DND-41 (cell line): ENCODE data around the gene BCL11B.

Source experiments
- ATAC-seq: fragments of 200-7000 bp; cut with Tn5 transposase; 3 replicates; pipeline ENCODE4 v1.9.1; 2021; ENCODE audit warnings: low read depth; ENCODE audit not compliant: insufficient read depth
- DNase-seq: peaks from one replicate; pipeline ENCODE4 v3.0.0-alpha.2; 2020
- H2AFZ ChIP-seq: 2 replicates; pipeline ENCODE4 v1.6.0; 2012; ENCODE audit warnings: low read depth, low read length
- H3K27ac ChIP-seq: 2 replicates; pipeline ENCODE4 v1.5.1; 2012; ENCODE audit warnings: low read length, inconsistent platforms
- H3K27me3 ChIP-seq: fragments of 200-600 bp; sonication (generic); 2 replicates; pipeline ENCODE4 v1.6.0; 2012; ENCODE audit warnings: low read length, mild to moderate bottlenecking, inconsistent platforms; ENCODE audit not compliant: insufficient read depth, poor library complexity
- H3K36me3 ChIP-seq: 2 replicates; pipeline ENCODE4 v1.5.1; 2012; ENCODE audit warnings: low read length, inconsistent platforms; ENCODE audit not compliant: insufficient read depth
- H3K4me1 ChIP-seq: 2 replicates; pipeline ENCODE4 v1.5.1; 2012; ENCODE audit warnings: mild to moderate bottlenecking, low read length; ENCODE audit not compliant: insufficient read depth
- H3K4me2 ChIP-seq: 2 replicates; pipeline ENCODE4 v1.6.0; 2012; ENCODE audit warnings: mild to moderate bottlenecking, moderate library complexity, low read length, inconsistent platforms; ENCODE audit not compliant: insufficient read depth
- H3K4me3 ChIP-seq, 2 experiments: fragments of 200-600 bp in 1 of 2; shearing (Covaris generic) in 1 of 2; 2 replicates each; pipeline ENCODE4 v1.5.1; 2012 to 2016; ENCODE audit warnings: inconsistent platforms in 2 of 2, low read length in 2 of 2, mild to moderate bottlenecking in 2 of 2, low read depth in 1 of 2, moderate library complexity in 1 of 2
- H3K79me2 ChIP-seq: 2 replicates; pipeline ENCODE4 v1.6.0; 2012; ENCODE audit warnings: low read length, inconsistent platforms; ENCODE audit not compliant: insufficient read depth
- H3K9ac ChIP-seq: 2 replicates; pipeline ENCODE4 v1.6.0; 2012; ENCODE audit warnings: low read depth, mild to moderate bottlenecking, inconsistent platforms, low read length, moderate library complexity
- H3K9me3 ChIP-seq: 2 replicates; pipeline ENCODE4 v1.5.1; 2012; ENCODE audit warnings: low read length, moderate library complexity, mild to moderate bottlenecking, inconsistent platforms; ENCODE audit not compliant: insufficient read depth, severe bottlenecking
- H4K20me1 ChIP-seq: 2 replicates; pipeline ENCODE4 v1.6.0; 2012; ENCODE audit warnings: low read length; ENCODE audit not compliant: insufficient read depth
- EZH2 ChIP-seq: IDR thresholded peaks from 3 replicates; pipeline ENCODE4 v1.6.1; 2012; ENCODE audit warnings: borderline replicate concordance, low read depth, mild to moderate bottlenecking, moderate library complexity, low read length, inconsistent platforms; ENCODE audit not compliant: severe bottlenecking
- TF ChIP-seq, protein P1 (sequence below): IDR thresholded peaks from 2 replicates; pipeline ENCODE4 v1.5.1; 2012; ENCODE audit warnings: borderline replicate concordance, low read length, moderate library complexity, mild to moderate bottlenecking; ENCODE audit not compliant: poor library complexity, severe bottlenecking; ENCODE audit errors: extremely low read depth

Gene BCL11B

DNA sequence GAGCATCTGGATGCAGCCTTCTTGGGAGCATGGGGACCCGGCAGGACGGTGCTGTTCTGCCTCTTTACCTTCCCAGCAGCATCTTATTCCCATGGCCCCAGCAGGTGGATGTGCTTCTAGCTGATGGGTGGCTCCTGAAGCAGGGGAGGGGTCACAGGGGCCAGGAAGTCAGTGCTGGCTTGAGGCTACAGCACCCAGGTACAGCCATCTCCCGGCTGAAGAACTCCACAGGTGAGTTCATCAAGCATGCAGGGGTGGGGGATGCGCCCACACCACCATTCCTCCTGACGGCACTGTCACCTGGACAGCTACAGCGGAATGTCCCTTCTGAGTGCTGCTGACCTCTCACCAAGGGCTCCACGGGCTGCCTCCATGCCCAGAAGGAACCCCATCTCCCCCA, 57.3 kb downstream of the BCL11B start:
- ATAC-seq (no peak), DNase-seq (no peak)
- Histone ChIP-seq H3K36me3 (peaks cover 80% of the 10 kb centered on the region), H3K27ac (no peak overlapping the region), H3K27me3 (no peaks in the 10 kb centered on the region), H3K79me2 (peaks cover 99% of the 10 kb centered on the region), H4K20me1 (peaks cover 93% of the 10 kb centered on the region), H2AFZ (no peak overlapping the region), H3K9me3 (no peaks in the 10 kb centered on the region), H3K4me2 (no peak overlapping the region), H3K4me1 (no peaks in the 10 kb centered on the region; the same call in 1 of the 2 replicates), H3K4me3 (no peak overlapping the region), H3K9ac (no peak overlapping the region)
- TF ChIP-seq, protein P1, sequence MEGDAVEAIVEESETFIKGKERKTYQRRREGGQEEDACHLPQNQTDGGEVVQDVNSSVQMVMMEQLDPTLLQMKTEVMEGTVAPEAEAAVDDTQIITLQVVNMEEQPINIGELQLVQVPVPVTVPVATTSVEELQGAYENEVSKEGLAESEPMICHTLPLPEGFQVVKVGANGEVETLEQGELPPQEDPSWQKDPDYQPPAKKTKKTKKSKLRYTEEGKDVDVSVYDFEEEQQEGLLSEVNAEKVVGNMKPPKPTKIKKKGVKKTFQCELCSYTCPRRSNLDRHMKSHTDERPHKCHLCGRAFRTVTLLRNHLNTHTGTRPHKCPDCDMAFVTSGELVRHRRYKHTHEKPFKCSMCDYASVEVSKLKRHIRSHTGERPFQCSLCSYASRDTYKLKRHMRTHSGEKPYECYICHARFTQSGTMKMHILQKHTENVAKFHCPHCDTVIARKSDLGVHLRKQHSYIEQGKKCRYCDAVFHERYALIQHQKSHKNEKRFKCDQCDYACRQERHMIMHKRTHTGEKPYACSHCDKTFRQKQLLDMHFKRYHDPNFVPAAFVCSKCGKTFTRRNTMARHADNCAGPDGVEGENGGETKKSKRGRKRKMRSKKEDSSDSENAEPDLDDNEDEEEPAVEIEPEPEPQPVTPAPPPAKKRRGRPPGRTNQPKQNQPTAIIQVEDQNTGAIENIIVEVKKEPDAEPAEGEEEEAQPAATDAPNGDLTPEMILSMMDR = no peak
- TF ChIP-seq EZH2 = no peak

DNA sequence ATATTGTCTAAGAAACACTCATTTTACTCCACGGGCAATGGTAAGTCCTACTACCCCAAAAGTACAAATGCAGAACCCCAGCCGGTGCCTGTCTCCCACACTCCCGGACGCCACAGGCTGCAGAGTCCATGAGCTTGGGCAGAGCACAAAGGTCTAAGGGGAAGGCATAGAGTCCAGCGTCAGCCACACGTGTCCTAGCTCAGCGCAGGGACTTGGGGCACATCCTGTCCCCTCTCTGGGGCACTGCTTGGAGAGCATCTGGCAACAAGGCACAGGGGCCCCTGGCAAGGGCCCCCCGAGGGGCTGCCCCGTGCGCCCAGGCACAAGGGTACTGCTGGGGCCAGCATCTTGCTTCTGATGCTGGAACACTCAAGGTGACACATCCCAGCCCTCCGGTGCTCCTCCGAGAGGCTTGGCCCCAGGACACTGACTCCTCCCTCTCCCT, 58.4 kb downstream of the BCL11B start:
- 0 out of 3 replicates have a peak, but pooled peaks have one; percentile 18 for ATAC-seq
- Histone ChIP-seq H3K4me3 (no peak overlapping the region), H3K4me2 (no peak overlapping the region)

DNA sequence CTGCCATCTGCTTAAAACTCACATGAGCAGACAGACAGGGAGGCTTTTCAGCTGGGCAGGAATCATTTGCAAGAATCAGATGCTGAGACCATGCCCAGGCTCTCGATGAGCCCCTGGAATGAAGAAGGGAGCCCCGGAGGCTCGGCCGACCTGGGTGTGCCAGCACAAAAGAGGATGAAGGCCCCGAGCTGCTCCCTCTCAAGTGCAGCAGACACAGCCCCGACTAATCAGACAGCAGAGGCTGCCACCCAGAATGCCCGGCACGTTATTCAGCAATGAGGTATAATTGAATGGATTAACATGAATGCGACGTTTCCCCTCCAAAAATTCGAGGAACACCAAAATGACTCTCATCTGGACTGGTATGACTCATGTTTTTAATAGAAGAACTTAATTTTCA, 58.9 kb downstream of the BCL11B start:
- peaks cover 87% of the 10 kb centered on the region for H3K36me3 ChIP-seq
- no peaks in the 10 kb centered on the region; the same call in 1 of the 2 replicates for H3K4me1 ChIP-seq
- H3K27me3 ChIP-seq = no peaks in the 10 kb centered on the region
- H2AFZ ChIP-seq = no peak overlapping the region
- TF ChIP-seq, protein P1 = no peak
- no peak for TF ChIP-seq EZH2
- peaks cover 99% of the 10 kb centered on the region for H3K79me2 ChIP-seq
- H3K9ac ChIP-seq = no peak overlapping the region
- H3K4me3 ChIP-seq = no peak overlapping the region
- no peaks in the 10 kb centered on the region for H3K9me3 ChIP-seq
- ATAC-seq (no peak), DNase-seq (no peak)
- H4K20me1 ChIP-seq = peaks cover 94% of the 10 kb centered on the region
- H3K27ac ChIP-seq = no peak overlapping the region
- H3K4me2 ChIP-seq = no peak overlapping the region

More for the DNA sequence above, 58.4 kb downstream of the BCL11B start:
- H3K9me3 ChIP-seq = no peaks in the 10 kb centered on the region
- no peaks in the 10 kb centered on the region for H3K27me3 ChIP-seq
- peaks cover 99% of the 10 kb centered on the region for H3K79me2 ChIP-seq
- TF ChIP-seq, protein P1 = no peak
- no peak for TF ChIP-seq EZH2
- no peak overlapping the region for H2AFZ ChIP-seq
- no peak overlapping the region for H3K9ac ChIP-seq
- H4K20me1 ChIP-seq = peaks cover 94% of the 10 kb centered on the region
- no peaks in the 10 kb centered on the region; the same call in 1 of the 2 replicates for H3K4me1 ChIP-seq
- peaks cover 86% of the 10 kb centered on the region for H3K36me3 ChIP-seq
- DNase-seq = no peak
- no peak overlapping the region for H3K27ac ChIP-seq
